Neuronal stem cell (in vitro differentiated cells): ENCODE data around the gene FAM229B.

Experiments
- DNase-seq: peaks from one replicate; pipeline ENCODE4 v3.0.0-alpha.2; 2013; ENCODE audit warnings: low spot score
- H2AFZ ChIP-seq: one replicate; pipeline ENCODE4 v1.6.1; 2013; ENCODE audit warnings: mild to moderate bottlenecking, low read length, inconsistent platforms
- H2AK5ac ChIP-seq: 2 replicates; pipeline ENCODE4 v1.6.1; 2013; ENCODE audit warnings: low read depth, mild to moderate bottlenecking, inconsistent platforms, low read length, moderate library complexity, mixed read lengths
- H2BK120ac ChIP-seq: 2 replicates; pipeline ENCODE4 v1.6.1; 2013; ENCODE audit warnings: low read depth, mild to moderate bottlenecking, inconsistent platforms, low read length, moderate library complexity, mixed read lengths
- H2BK12ac ChIP-seq: one replicate; pipeline ENCODE4 v1.6.1; 2013; ENCODE audit warnings: low read length, inconsistent platforms
- H2BK15ac ChIP-seq: 2 replicates; pipeline ENCODE4 v1.6.1; 2013; ENCODE audit warnings: mild to moderate bottlenecking, low read length, inconsistent platforms, mixed read lengths
- H2BK5ac ChIP-seq: one replicate; pipeline ENCODE4 v1.6.1; 2013; ENCODE audit warnings: inconsistent platforms, mild to moderate bottlenecking, low read length, moderate library complexity
- H3K14ac ChIP-seq: one replicate; pipeline ENCODE4 v1.6.1; 2013; ENCODE audit warnings: low read length, inconsistent platforms
- H3K18ac ChIP-seq: 2 replicates; pipeline ENCODE4 v1.6.1; 2013; ENCODE audit warnings: low read length, inconsistent platforms
- H3K23ac ChIP-seq: 2 replicates; pipeline ENCODE4 v1.6.1; 2013; ENCODE audit warnings: low read depth, mild to moderate bottlenecking, mixed read lengths, low read length, inconsistent platforms; ENCODE audit not compliant: poor library complexity
- H3K27ac ChIP-seq: replicated peaks from 3 replicates; pipeline ENCODE4 v1.5.1; 2013; ENCODE audit warnings: low read length, inconsistent platforms
- H3K27me3 ChIP-seq, 3 experiments: 2 replicates each; pipeline ENCODE4 v1.6.1; 2013; ENCODE audit warnings: low read length in 3 of 3, mild to moderate bottlenecking in 2 of 3, inconsistent platforms in 1 of 3, low read depth in 1 of 3, mixed read lengths in 1 of 3, moderate library complexity in 1 of 3; ENCODE audit not compliant: control insufficient read depth in 3 of 3, insufficient read depth in 3 of 3
- H3K36me3 ChIP-seq, 2 donors: replicated peaks in 1 of 2; 2 replicates each; pipeline ENCODE4 v1.6.1; 2013; ENCODE audit warnings: low read length in 2 of 2; ENCODE audit not compliant: control insufficient read depth in 2 of 2, insufficient read depth in 2 of 2
- H3K4ac ChIP-seq: 2 replicates; pipeline ENCODE4 v1.6.1; 2013; ENCODE audit warnings: inconsistent platforms, mild to moderate bottlenecking, low read length, moderate library complexity
- H3K4me1 ChIP-seq, 2 donors: 1 replicate in 1 of 2; 2 replicates in 1 of 2; pipeline ENCODE4 v1.6.1; 2013; ENCODE audit warnings: low read length in 2 of 2, low read depth in 1 of 2; ENCODE audit not compliant: control insufficient read depth in 2 of 2, insufficient read depth in 1 of 2
- H3K4me2 ChIP-seq: one replicate; pipeline ENCODE4 v1.6.1; 2013; ENCODE audit warnings: mild to moderate bottlenecking, low read length, inconsistent platforms; ENCODE audit not compliant: insufficient read depth, poor library complexity, severe bottlenecking
- H3K4me3 ChIP-seq, 2 donors: 2 replicates each; pipeline ENCODE4 v1.5.1; 2013; ENCODE audit warnings: low read length in 2 of 2, mild to moderate bottlenecking in 2 of 2, inconsistent platforms in 1 of 2, moderate library complexity in 1 of 2
- H3K79me1 ChIP-seq: one replicate; pipeline ENCODE4 v1.6.1; 2013; ENCODE audit warnings: low read depth, mild to moderate bottlenecking, inconsistent platforms, low read length, moderate library complexity
- H3K9ac ChIP-seq: one replicate; pipeline ENCODE4 v1.6.1; 2013; ENCODE audit warnings: mild to moderate bottlenecking, low read depth, low read length, inconsistent platforms; ENCODE audit not compliant: poor library complexity
- H3K9me3 ChIP-seq, 2 donors: replicated peaks in 1 of 2; 2 replicates each; pipeline versions ENCODE3 to v1.6.1; 2013; ENCODE audit warnings: low read length in 2 of 2, mild to moderate bottlenecking in 2 of 2, inconsistent platforms in 1 of 2, low read depth in 1 of 2, mixed read lengths in 1 of 2, moderate library complexity in 1 of 2; ENCODE audit not compliant: control insufficient read depth in 2 of 2, insufficient read depth in 1 of 2
- H4K8ac ChIP-seq: one replicate; pipeline ENCODE4 v1.6.1; 2013; ENCODE audit warnings: low read depth, mild to moderate bottlenecking, inconsistent platforms, low read length, moderate library complexity
- H4K91ac ChIP-seq: one replicate; pipeline ENCODE4 v1.6.1; 2013; ENCODE audit warnings: low read length, low read depth, mild to moderate bottlenecking, inconsistent platforms; ENCODE audit not compliant: poor library complexity
- WGBS, 2 donors: extraction: QIAGEN DNeasy Blood & Tissue Kit; methylation state at CpG; one replicate each; pipeline ENCODE4 v1.1.7; 2013; ENCODE audit warnings: missing lambda C conversion rate in 2 of 2, mixed read lengths in 1 of 2; ENCODE audit not compliant: insufficient read length in 2 of 2, insufficient replicate concordance in 1 of 2; ENCODE audit errors: extremely low coverage in 2 of 2; 5-methylcytosine and 5-hydroxymethylcytosine counted together

The FAM229B gene

DNA sequence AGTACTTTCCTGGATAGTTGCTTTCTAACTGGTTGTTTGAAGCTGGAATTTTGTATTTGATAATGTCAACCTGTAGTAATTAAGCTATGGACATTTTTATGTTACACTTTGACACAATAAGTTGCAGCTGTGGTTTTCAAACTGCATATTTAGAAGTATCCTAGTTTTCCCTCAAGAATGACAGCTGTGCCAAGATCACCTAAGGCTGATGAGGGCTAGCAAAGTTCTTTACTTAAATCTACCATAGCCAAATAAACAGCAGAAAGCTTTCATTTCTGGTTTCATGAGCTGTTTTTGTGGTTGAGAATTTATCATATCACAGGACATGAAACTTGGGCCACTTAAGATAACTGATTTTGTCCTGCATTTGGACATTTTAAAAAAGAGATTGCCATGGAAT is 30.6 kb downstream of the FAM229B start:
- no peaks in the 10 kb centered on the region for H3K9me3 ChIP-seq
- H3K23ac ChIP-seq = no peak overlapping the region
- H3K9ac ChIP-seq = no peak overlapping the region
- H3K36me3 ChIP-seq = no peaks in the 10 kb centered on the region
- no peak overlapping the region for H3K27ac ChIP-seq
- peaks cover 0 to 2% of the 10 kb centered on the region in 2 donors for H3K4me1 ChIP-seq
- H3K4ac ChIP-seq = no peak overlapping the region
- H3K18ac ChIP-seq = no peak overlapping the region
- H3K4me2 ChIP-seq = no peak overlapping the region
- no peak overlapping the region for H2BK12ac ChIP-seq
- H2AFZ ChIP-seq = no peak overlapping the region
- no peaks in the 10 kb centered on the region for H3K27me3 ChIP-seq
- no peak overlapping the region for H2BK15ac ChIP-seq
- H3K79me1 ChIP-seq = no peaks in the 10 kb centered on the region
- no peak overlapping the region for H4K8ac ChIP-seq
- no peak overlapping the region for H2AK5ac ChIP-seq
- H4K91ac ChIP-seq = no peak overlapping the region
- no peak for DNase-seq
- H3K14ac ChIP-seq = no peak overlapping the region
- H2BK5ac ChIP-seq = no peak overlapping the region
- H2BK120ac ChIP-seq = no peak overlapping the region
- H3K4me3 ChIP-seq = no peak overlapping the region

DNA sequence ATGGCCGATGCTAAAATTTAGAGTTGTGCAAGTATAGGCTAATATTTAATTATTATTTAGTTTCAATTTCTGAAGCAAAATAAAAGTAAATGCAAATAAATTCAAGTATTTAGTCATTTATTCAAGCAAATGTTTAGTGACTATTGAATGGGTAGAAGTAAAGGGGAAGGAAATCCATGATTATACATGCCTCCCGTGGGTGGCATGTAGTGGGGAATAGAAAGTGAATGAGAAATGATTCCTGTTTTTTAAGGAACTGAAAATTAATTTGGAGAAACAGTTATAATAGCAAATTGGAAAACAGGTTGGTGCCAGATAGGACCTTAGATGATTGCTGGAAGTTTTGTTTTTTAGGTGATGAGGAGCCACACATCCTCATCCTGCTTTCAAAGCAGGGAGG is 35.4 kb downstream of the FAM229B start:
- H3K9ac ChIP-seq = no peak overlapping the region
- no peak for DNase-seq
- H4K8ac ChIP-seq = no peak overlapping the region
- no peak overlapping the region for H2BK12ac ChIP-seq
- no peak overlapping the region for H3K14ac ChIP-seq
- no peak overlapping the region for H3K4ac ChIP-seq
- no peak overlapping the region for H3K23ac ChIP-seq
- H3K27ac ChIP-seq = no peak overlapping the region
- no peak overlapping the region for H2BK5ac ChIP-seq
- H2AK5ac ChIP-seq = no peak overlapping the region
- H4K91ac ChIP-seq = no peak overlapping the region
- peak overlapping the region; percentile 49 for H2AFZ ChIP-seq
- H3K79me1 ChIP-seq = no peaks in the 10 kb centered on the region
- no peaks in the 10 kb centered on the region for H3K9me3 ChIP-seq
- no CpG with 5 or more reads among the region's 2 CpGs for WGBS, 2 donors
- H3K4me2 ChIP-seq = no peak overlapping the region
- no peaks in the 10 kb centered on the region for H3K27me3 ChIP-seq
- no peak overlapping the region for H3K4me3 ChIP-seq
- H3K18ac ChIP-seq = no peak overlapping the region
- no peaks in the 10 kb centered on the region for H3K4me1 ChIP-seq
- no peak overlapping the region for H2BK15ac ChIP-seq
- H3K36me3 ChIP-seq = no peaks in the 10 kb centered on the region
- H2BK120ac ChIP-seq = no peak overlapping the region

DNA sequence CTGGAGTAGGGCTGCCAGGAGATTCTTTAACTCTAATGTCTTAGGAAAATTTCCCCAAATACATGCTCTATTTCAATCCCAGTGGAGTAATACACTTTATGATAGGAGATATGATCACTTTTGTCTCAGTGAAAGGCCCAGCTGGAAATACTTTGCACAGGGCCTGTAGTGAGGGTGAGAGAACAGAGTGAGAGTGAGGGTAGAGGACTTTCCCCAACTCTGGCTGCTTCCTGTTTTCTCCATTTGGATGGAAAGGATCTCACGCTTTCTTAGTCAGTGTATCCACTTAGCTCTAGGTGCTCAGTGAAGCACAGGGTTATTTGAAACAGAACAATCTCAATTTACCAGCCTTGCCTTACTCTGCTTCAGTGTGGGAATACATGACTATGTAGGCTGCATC is 36.6 kb downstream of the FAM229B start:
- H2BK15ac ChIP-seq = no peak overlapping the region
- H2AFZ ChIP-seq = no peak overlapping the region
- H3K27me3 ChIP-seq = no peaks in the 10 kb centered on the region
- no peak overlapping the region for H3K4me3 ChIP-seq
- H3K4me1 ChIP-seq = no peaks in the 10 kb centered on the region
- no peak overlapping the region for H3K9ac ChIP-seq
- H4K8ac ChIP-seq = no peak overlapping the region
- no peak overlapping the region for H3K27ac ChIP-seq
- whole genome bisulfite sequencing, 2 donors = no CpG with 5 or more reads among the region's 1 CpG
- H3K18ac ChIP-seq = no peak overlapping the region
- no peak overlapping the region for H3K4ac ChIP-seq
- no peak overlapping the region for H2AK5ac ChIP-seq
- H3K9me3 ChIP-seq = no peaks in the 10 kb centered on the region
- H3K79me1 ChIP-seq = no peaks in the 10 kb centered on the region
- H2BK12ac ChIP-seq = no peak overlapping the region
- H3K4me2 ChIP-seq = no peak overlapping the region
- H3K23ac ChIP-seq = no peak overlapping the region
- no peak overlapping the region for H3K14ac ChIP-seq
- no peaks in the 10 kb centered on the region for H3K36me3 ChIP-seq
- H4K91ac ChIP-seq = no peak overlapping the region
- no peak for DNase-seq
- no peak overlapping the region for H2BK5ac ChIP-seq
- H2BK120ac ChIP-seq = no peak overlapping the region

DNA sequence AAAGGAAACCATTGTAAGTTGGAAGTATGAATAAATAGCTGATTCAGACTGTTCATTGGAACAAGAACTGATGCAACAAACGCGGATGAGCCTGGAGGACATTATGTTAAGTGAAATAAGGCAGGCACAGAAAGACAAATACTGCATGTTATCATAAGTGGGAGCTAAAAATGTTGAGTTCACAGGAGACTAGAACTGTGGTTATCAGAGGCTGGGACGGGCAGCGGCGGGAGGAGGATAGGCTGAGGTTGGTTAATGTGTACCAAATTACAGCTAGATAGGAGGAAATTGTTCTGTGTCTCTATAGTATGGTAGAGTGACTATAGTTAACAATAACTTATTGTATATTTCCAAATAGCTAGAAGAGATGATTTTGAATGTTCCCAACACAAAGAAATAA is 40.8 kb downstream of the FAM229B start:
- Histone ChIP-seq H3K9me3 (no peaks in the 10 kb centered on the region), H4K8ac (no peak overlapping the region)

More for the DNA sequence above, 40.8 kb downstream of the FAM229B start:
- H3K27ac ChIP-seq = no peak overlapping the region
- H3K18ac ChIP-seq = no peak overlapping the region
- no peak overlapping the region for H2AFZ ChIP-seq
- H3K27me3 ChIP-seq = no peaks in the 10 kb centered on the region
- no peak overlapping the region for H2BK15ac ChIP-seq
- H3K4ac ChIP-seq = no peak overlapping the region
- no peak overlapping the region for H3K4me3 ChIP-seq
- H2BK120ac ChIP-seq = no peak overlapping the region
- H3K79me1 ChIP-seq = no peaks in the 10 kb centered on the region
- no peak overlapping the region for H4K91ac ChIP-seq
- H3K4me1 ChIP-seq = no peaks in the 10 kb centered on the region
- no peak overlapping the region for H2BK5ac ChIP-seq
- no peaks in the 10 kb centered on the region for H3K36me3 ChIP-seq
- no peak overlapping the region for H2BK12ac ChIP-seq
- H2AK5ac ChIP-seq = no peak overlapping the region
- no CpG with 5 or more reads among the region's 5 CpGs for WGBS, 2 donors
- no peak overlapping the region for H3K14ac ChIP-seq
- no peak overlapping the region for H3K23ac ChIP-seq
- no peak for DNase-seq
- no peak overlapping the region for H3K9ac ChIP-seq
- no peak overlapping the region for H3K4me2 ChIP-seq
